SK-N-MC (cell line): ENCODE results near the gene PTPRM.

Experiments
- DNase-seq: peaks from one replicate; pipeline ENCODE4 v3.0.0-alpha.2; 2011; ENCODE audit warnings: low read depth, low spot score
- H3K27ac ChIP-seq: fragments of 200-600 bp; sonication (generic); 2 replicates; pipeline ENCODE4 v1.5.1; 2016; ENCODE audit warnings: mixed run types
- H3K36me3 ChIP-seq: fragments of 200-600 bp; sonication (generic); 2 replicates; pipeline ENCODE4 v1.6.1; 2017; ENCODE audit warnings: antibody characterized with exemption, low read length, mixed read lengths; ENCODE audit not compliant: insufficient read depth
- H3K4me3 ChIP-seq: fragments of 200-600 bp; sonication (generic); 2 replicates; pipeline ENCODE4 v1.5.1; 2016
- H3K9ac ChIP-seq: fragments of 200-600 bp; sonication (generic); 2 replicates; pipeline ENCODE4 v1.8.0; 2017; ENCODE audit warnings: mixed run types, mixed read lengths; ENCODE audit not compliant: insufficient read length
- H3K9me3 ChIP-seq: fragments of 200-600 bp; sonication (generic); 2 replicates; pipeline ENCODE4 v1.6.1; 2017; ENCODE audit warnings: low read depth, mild to moderate bottlenecking, antibody characterized with exemption, low read length, moderate library complexity, mixed read lengths
- EZH2 ChIP-seq: fragments of 200-600 bp; sonication (generic); IDR thresholded peaks from one replicate; pipeline ENCODE4 v1.6.1; 2017; ENCODE audit warnings: antibody characterized with exemption
- FOXP2 ChIP-seq: optimal IDR thresholded peaks from 2 replicates; pipeline ENCODE3; 2011; ENCODE audit warnings: mild to moderate bottlenecking, moderate library complexity; ENCODE audit not compliant: insufficient read depth; ENCODE audit errors: extremely low read length, control extremely low read depth
- POLR2AphosphoS5 ChIP-seq: IDR thresholded peaks from 2 replicates; pipeline ENCODE4 v1.6.1; 2012; ENCODE audit warnings: mild to moderate bottlenecking, low read depth, low read length, borderline replicate concordance

The PTPRM gene

GRCh38 chr18:8034674-8035073, 467.6 kb downstream of the PTPRM start:
- TF ChIP-seq POLR2AphosphoS5 (no peak), EZH2 (no peak), FOXP2 (no peak)
- no peaks in the 10 kb centered on the region for H3K36me3 ChIP-seq
- no peak overlapping the region for H3K27ac ChIP-seq
- no peak for DNase-seq
- H3K9me3 ChIP-seq: no peaks in the 10 kb centered on the region
- no peak overlapping the region for H3K4me3 ChIP-seq
- no peak overlapping the region for H3K9ac ChIP-seq

GRCh38 chr18:8036551-8036950, 469.4 kb downstream of the PTPRM start:
- DNase-seq: no peak
- TF ChIP-seq POLR2AphosphoS5 (no peak), FOXP2 (no peak), EZH2 (no peak)
- Histone ChIP-seq H3K9me3 (no peaks in the 10 kb centered on the region), H3K27ac (no peak overlapping the region), H3K36me3 (no peaks in the 10 kb centered on the region), H3K9ac (no peak overlapping the region), H3K4me3 (no peak overlapping the region)

GRCh38 chr18:8037296-8037695, 470.2 kb downstream of the PTPRM start:
- Histone ChIP-seq H3K9me3 (no peaks in the 10 kb centered on the region), H3K4me3 (no peak overlapping the region), H3K9ac (no peak overlapping the region), H3K36me3 (no peaks in the 10 kb centered on the region), H3K27ac (no peak overlapping the region)
- no peak for DNase-seq
- TF ChIP-seq POLR2AphosphoS5 (no peak), EZH2 (no peak), FOXP2 (no peak)

DNA sequence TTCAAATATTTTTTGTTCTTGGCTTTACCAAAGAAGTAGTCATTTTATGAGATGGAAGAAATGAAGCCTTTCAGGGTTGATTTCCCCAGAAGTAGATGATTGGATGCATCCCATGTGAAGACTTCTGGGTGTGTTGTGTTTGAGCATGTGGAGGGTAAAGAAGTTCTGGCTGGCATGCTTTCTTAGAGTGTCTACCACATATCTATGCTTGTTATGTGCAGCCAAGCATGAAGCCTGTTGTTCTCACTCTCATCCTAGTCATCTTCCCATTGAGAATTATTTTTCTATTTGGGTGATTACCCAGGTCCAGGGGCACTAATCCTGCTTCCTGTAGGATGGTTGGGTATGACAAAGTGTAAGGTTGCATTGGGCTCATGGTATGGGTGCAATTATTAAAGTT, 472.9 kb downstream of the PTPRM start:
- no peak overlapping the region for H3K4me3 ChIP-seq
- H3K27ac ChIP-seq: no peak overlapping the region
- DNase-seq: no peak
- no peak overlapping the region for H3K9ac ChIP-seq
- TF ChIP-seq EZH2: no peak
- TF ChIP-seq FOXP2: no peak
- TF ChIP-seq POLR2AphosphoS5: no peak
- no peaks in the 10 kb centered on the region for H3K36me3 ChIP-seq
- H3K9me3 ChIP-seq: no peaks in the 10 kb centered on the region

- Histone ChIP-seq H3K27ac (no peak overlapping the region), H3K36me3 (no peaks in the 10 kb centered on the region), H3K9me3 (no peaks in the 10 kb centered on the region), H3K9ac (no peak overlapping the region), H3K4me3 (no peak overlapping the region)
- DNase-seq: no peak
- no peak for TF ChIP-seq EZH2
- no peak for TF ChIP-seq FOXP2
- no peak for TF ChIP-seq POLR2AphosphoS5
Measured at GRCh38 chr18:8041526-8042111, 474.5 kb downstream of the PTPRM start.

DNA sequence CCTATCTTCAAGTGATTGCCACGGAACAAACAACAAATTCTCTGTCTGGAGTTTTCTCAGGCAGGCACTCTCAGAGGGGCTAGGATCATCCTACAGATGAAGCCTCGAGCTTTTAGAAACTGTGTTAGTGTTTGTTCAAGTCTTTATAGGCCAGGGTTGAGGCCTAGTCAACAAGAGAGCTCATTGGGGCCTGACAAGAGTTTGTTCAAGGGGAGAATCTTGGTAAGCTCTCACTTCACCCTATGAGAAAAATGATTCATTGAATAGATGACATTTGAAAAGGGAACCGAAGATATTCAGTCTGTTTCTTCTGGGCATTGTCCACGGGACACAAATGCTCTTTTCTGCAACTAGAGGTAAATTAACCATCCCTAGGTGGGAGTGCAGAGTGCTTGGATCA, 476.9 kb downstream of the PTPRM start:
- H3K27ac ChIP-seq: no peak overlapping the region
- H3K9me3 ChIP-seq: no peaks in the 10 kb centered on the region
- no peak overlapping the region for H3K4me3 ChIP-seq
- H3K36me3 ChIP-seq: no peaks in the 10 kb centered on the region
- H3K9ac ChIP-seq: no peak overlapping the region
- no peak for DNase-seq
- TF ChIP-seq POLR2AphosphoS5: no peak
- no peak for TF ChIP-seq EZH2
- no peak for TF ChIP-seq FOXP2

- no peak overlapping the region for H3K4me3 ChIP-seq
- TF ChIP-seq FOXP2 (no peak), EZH2 (no peak), POLR2AphosphoS5 (no peak)
- no peak for DNase-seq
- H3K27ac ChIP-seq: no peak overlapping the region
- H3K9me3 ChIP-seq: no peaks in the 10 kb centered on the region
- H3K9ac ChIP-seq: no peak overlapping the region
- no peaks in the 10 kb centered on the region for H3K36me3 ChIP-seq
Measured at GRCh38 chr18:8045160-8045883, 478.2 kb downstream of the PTPRM start.

DNA sequence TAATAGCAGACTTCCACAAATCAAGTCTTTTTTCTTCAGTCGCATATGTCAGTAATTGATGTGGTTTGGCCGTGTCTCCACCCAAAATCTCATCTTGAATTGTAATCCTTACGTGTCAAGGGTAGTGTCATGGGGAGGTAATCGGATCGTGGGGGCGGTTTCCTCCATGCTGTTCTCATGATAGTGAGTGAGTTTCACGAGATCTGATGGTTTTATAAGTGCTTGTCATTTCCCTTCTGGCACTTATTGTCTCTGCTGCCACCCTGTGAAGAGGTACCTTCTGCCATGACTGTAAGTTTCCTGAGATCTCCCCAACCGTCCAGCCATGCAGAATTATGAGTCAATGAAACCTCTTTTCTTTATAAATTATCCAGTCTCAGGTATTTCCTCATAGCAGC, 478.8 kb downstream of the PTPRM start:
- Histone ChIP-seq H3K27ac (no peak overlapping the region), H3K36me3 (no peaks in the 10 kb centered on the region), H3K4me3 (no peak overlapping the region), H3K9me3 (no peaks in the 10 kb centered on the region), H3K9ac (no peak overlapping the region)
- DNase-seq: no peak
- TF ChIP-seq POLR2AphosphoS5: no peak
- no peak for TF ChIP-seq EZH2
- TF ChIP-seq FOXP2: no peak

- no peaks in the 10 kb centered on the region for H3K9me3 ChIP-seq
- H3K4me3 ChIP-seq: no peak overlapping the region
- TF ChIP-seq FOXP2 (no peak), POLR2AphosphoS5 (no peak), EZH2 (no peak)
- no peak overlapping the region for H3K9ac ChIP-seq
- no peaks in the 10 kb centered on the region for H3K36me3 ChIP-seq
- no peak for DNase-seq
- H3K27ac ChIP-seq: no peak overlapping the region
Measured at GRCh38 chr18:8046441-8046840, 479.3 kb downstream of the PTPRM start.
